ENCODE measurements around the gene CBLC.

CBLC gene

DNA sequence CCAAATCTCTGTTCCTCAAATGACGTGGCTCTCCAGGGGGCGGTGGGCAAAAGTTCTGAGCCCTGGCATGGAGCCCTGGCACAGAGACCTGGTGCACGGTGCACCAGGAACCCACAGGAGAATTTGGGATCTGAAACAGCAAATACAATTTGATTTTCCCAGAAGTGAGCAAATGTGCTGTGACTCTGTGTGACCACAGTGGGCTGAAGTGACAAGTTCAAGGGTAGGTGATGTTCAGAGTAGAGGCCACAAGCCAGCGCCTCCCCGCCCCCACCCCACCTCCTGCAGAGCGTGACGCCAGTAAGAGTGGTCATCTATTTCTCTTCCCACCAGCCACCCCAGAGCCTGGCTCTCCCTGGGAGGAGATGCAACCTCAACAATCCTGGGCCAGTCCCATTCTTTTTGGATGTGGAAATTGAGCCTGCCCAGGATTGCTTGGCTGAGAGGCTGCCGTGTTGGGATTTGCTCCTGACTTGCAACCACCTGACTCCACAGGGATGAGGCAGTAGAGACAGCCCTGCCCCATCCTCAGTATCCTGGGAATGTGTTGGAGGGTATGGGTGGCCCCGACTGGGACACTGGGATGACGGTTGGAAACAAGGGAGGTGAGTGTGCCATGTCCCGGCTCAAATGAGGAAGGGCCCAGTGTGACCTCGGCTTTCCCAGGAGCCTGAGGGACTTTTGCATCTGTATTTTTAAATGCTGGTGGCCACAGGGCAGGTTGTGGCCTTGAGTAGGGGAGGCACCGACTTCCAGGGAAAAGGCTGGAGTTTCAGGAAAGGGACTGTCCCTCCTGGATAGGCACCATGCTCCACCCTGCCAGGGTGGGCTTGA, 40.2 kb upstream of the CBLC start:
- peaks cover 12% of the 10 kb centered on the region for H3K4me1 ChIP-seq (ENCODE audit: low read length)

GRCh38 chr19:44738136-44738535, 39.6 kb upstream of the CBLC start:
- TF ChIP-seq, protein P1, sequence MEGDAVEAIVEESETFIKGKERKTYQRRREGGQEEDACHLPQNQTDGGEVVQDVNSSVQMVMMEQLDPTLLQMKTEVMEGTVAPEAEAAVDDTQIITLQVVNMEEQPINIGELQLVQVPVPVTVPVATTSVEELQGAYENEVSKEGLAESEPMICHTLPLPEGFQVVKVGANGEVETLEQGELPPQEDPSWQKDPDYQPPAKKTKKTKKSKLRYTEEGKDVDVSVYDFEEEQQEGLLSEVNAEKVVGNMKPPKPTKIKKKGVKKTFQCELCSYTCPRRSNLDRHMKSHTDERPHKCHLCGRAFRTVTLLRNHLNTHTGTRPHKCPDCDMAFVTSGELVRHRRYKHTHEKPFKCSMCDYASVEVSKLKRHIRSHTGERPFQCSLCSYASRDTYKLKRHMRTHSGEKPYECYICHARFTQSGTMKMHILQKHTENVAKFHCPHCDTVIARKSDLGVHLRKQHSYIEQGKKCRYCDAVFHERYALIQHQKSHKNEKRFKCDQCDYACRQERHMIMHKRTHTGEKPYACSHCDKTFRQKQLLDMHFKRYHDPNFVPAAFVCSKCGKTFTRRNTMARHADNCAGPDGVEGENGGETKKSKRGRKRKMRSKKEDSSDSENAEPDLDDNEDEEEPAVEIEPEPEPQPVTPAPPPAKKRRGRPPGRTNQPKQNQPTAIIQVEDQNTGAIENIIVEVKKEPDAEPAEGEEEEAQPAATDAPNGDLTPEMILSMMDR (IDR thresholded peaks at IDR 0.05; ENCODE audit: low read depth, low read length): no peak
- TF ChIP-seq EZH2phosphoT487 (IDR thresholded peaks at IDR 0.05; ENCODE audit: low read depth): no peak
- H3K4me1 ChIP-seq (ENCODE audit: low read length): peaks cover 12% of the 10 kb centered on the region

More for the DNA sequence above, 40.2 kb upstream of the CBLC start:
- Histone ChIP-seq H3K36me3 (replicated peaks; ENCODE audit: low read depth, low read length) (no peaks in the 10 kb centered on the region), H3K9ac (ENCODE audit: low read length) (no peak overlapping the region), H3K79me2 (ENCODE audit: low read length) (no peaks in the 10 kb centered on the region), H3K27ac (ENCODE audit: low read length) (no peak overlapping the region), H4K20me1 (ENCODE audit: insufficient read depth, low read length) (no peaks in the 10 kb centered on the region), H3K4me3 (ENCODE audit: low read length) (no peak overlapping the region), H2AFZ (ENCODE audit: low read depth, low read length) (no peak overlapping the region), H3K4me2 (ENCODE audit: low read length) (no peak overlapping the region), H3K9me3 (ENCODE audit: insufficient read depth, low read length) (no peaks in the 10 kb centered on the region), H3K27me3 (ENCODE audit: low read depth, low read length) (peaks cover 29% of the 10 kb centered on the region)
- TF ChIP-seq EZH2phosphoT487 (IDR thresholded peaks at IDR 0.05; ENCODE audit: low read depth): no peak
- TF ChIP-seq, protein P1 (IDR thresholded peaks at IDR 0.05; ENCODE audit: low read depth, low read length): no peak

DNA sequence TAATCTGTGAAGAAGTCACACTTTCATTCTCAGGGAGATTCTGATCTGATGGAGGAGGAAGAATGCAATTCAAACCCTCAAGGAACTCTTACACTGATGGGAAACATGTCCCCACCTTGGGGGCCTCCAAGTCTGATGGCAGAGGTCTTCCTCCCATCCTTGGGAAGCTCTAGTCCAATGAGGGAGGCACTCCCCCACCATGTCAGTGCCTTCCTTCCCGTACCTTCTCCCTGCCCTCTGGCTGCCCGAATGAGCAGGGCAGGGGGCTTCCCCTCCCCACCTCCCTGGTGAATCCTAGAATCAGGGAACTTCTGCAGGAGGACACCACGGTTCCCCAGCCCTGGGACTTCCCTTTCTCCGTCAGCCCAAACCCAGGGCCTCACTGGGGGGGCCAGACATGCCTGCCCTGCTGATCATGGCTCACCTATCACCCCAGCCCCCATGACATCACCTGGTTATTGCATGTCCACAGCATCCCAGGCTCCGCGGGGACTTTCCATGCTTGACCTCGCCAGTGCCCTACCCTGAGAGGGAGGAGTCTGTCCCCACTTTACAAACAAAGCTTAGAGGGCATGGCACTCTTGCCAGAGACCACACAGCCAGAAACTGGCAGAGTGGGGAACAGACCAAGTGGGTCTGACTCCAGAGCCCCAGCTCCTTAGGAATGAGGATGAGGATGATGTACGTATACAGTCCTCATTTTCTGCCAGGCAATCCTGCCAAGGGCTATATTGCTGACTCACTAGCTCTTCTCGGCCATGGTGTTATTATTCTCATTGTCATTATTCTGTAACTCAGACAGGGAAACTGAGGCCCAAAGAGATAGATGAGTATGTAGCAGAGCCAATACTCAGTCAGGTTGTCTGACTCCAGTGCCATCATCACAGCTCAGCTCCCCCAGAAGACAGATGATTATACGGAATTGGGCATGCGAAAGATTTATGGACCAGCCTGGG, 38.8 kb upstream of the CBLC start:
- no peaks in the 10 kb centered on the region for H4K20me1 ChIP-seq (ENCODE audit: insufficient read depth, low read length)
- H3K27me3 ChIP-seq (ENCODE audit: low read depth, low read length): peaks cover 27% of the 10 kb centered on the region; the same call in 1 of the 2 replicates
- peaks cover 12% of the 10 kb centered on the region for H3K4me1 ChIP-seq (ENCODE audit: low read length)
- no peak overlapping the region for H3K4me2 ChIP-seq (ENCODE audit: low read length)
- H3K9me3 ChIP-seq (ENCODE audit: insufficient read depth, low read length): no peaks in the 10 kb centered on the region
- H3K9ac ChIP-seq (ENCODE audit: low read length): no peak overlapping the region
- no peak overlapping the region for H3K4me3 ChIP-seq (ENCODE audit: low read length)
- TF ChIP-seq, protein P1 (IDR thresholded peaks at IDR 0.05; ENCODE audit: low read depth, low read length): no peak
- TF ChIP-seq EZH2phosphoT487 (IDR thresholded peaks at IDR 0.05; ENCODE audit: low read depth): no peak
- H3K79me2 ChIP-seq (ENCODE audit: low read length): no peaks in the 10 kb centered on the region
- H3K36me3 ChIP-seq (replicated peaks; ENCODE audit: low read depth, low read length): no peaks in the 10 kb centered on the region
- no peak overlapping the region for H3K27ac ChIP-seq (ENCODE audit: low read length)
- H2AFZ ChIP-seq (ENCODE audit: low read depth, low read length): no peak overlapping the region

More at GRCh38 chr19:44738136-44738535, 39.6 kb upstream of the CBLC start:
- H3K36me3 ChIP-seq (replicated peaks; ENCODE audit: low read depth, low read length): no peaks in the 10 kb centered on the region
- no peaks in the 10 kb centered on the region for H3K9me3 ChIP-seq (ENCODE audit: insufficient read depth, low read length)
- H3K27ac ChIP-seq (ENCODE audit: low read length): no peak overlapping the region
- H3K27me3 ChIP-seq (ENCODE audit: low read depth, low read length): peaks cover 27% of the 10 kb centered on the region; the same call in 1 of the 2 replicates
- H2AFZ ChIP-seq (ENCODE audit: low read depth, low read length): no peak overlapping the region
- no peaks in the 10 kb centered on the region for H4K20me1 ChIP-seq (ENCODE audit: insufficient read depth, low read length)
- no peaks in the 10 kb centered on the region for H3K79me2 ChIP-seq (ENCODE audit: low read length)
- no peak overlapping the region for H3K9ac ChIP-seq (ENCODE audit: low read length)
- no peak overlapping the region for H3K4me3 ChIP-seq (ENCODE audit: low read length)
- no peak overlapping the region for H3K4me2 ChIP-seq (ENCODE audit: low read length)

Measured in OCI-LY3 (cell line).